ENCODE data around the gene EPHB6. TPM values are rescaled to one million over a fixed set of nuclear protein-coding genes. Genes with fewer than 3 reads are reported as not detected.

EPHB6 gene
- total RNA-seq, 1 experiment from 2014 or later: 12.9 TPM

DNA sequence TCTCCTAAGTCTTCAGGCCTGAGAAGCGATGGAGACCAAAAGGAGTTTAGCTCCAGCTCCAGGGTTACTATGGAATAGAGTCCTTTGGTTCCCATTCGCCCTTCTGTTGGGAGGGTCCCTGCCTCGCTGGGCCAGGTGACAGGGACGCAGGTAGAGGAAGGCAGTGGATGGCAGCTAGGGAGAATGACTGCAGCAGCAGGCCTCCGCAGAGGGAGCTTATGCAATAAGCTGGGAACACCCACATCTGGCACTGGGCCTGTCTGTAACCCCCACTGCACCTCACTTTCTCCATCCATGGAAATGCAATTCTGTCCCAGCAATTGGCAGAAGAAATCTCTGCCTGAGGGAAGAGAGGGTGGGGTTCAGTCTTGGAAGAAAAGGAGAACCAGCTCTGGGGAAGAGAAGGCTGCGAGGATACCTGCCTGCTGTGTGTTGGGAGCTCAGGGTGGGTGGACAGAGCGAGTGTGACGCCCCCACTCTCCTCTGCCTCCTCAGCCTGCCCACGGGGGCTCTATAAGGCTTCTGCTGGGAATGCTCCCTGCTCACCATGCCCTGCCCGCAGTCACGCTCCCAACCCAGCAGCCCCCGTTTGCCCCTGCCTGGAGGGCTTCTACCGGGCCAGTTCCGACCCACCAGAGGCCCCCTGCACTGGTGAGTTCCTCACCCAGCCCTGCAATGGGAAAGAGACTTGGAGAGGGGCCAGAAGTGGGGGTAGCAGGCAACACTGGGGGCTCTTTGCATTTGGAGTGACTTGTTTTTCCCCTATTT, 10.3 kb downstream of the EPHB6 start:
- peak; percentile 3 for DNase-seq (ENCODE audit: low read depth)

DNA sequence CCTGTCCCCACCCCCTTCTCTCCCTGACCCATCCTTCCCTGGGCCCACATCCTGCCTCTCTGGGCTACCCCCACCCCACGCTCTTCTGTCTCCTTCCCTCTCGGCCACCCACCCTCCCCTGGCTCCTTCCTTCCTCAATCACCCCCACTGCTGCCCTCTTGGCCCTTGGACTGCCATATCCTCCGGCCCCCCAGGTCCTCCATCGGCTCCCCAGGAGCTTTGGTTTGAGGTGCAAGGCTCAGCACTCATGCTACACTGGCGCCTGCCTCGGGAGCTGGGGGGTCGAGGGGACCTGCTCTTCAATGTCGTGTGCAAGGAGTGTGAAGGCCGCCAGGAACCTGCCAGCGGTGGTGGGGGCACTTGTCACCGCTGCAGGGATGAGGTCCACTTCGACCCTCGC, 10.9 kb downstream of the EPHB6 start:
- peak; percentile 4 for DNase-seq (ENCODE audit: low read depth)

DNA sequence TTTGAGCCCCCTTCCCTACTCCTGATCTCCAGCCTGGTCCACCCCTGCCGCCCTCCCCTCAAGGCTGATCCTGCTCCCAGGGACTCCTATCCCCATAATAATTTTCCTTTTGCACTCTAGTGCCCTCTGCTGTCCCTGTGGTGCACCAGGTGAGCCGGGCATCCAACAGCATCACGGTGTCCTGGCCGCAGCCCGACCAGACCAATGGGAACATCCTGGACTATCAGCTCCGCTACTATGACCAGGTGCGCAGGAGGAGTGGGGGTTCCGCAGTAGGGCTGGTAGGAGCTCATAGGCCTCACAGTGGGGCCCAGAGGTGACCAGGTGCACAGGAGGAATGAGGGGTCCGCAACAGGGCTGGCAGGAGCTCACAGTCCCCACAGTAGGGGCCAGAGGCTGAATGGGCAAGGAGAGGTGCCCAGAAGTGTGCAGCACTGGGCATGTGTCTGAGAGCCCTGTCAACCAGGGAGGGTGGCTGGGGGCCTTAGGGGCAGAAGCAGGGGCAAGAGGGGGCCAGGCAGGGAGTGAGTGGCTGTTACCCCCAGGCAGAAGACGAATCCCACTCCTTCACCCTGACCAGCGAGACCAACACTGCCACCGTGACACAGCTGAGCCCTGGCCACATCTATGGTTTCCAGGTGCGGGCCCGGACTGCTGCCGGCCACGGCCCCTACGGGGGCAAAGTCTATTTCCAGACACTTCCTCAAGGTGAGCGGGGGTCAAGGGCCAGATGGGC, 11.7 kb downstream of the EPHB6 start:
- peak; percentile 70 for DNase-seq (ENCODE audit: low read depth)

DNA sequence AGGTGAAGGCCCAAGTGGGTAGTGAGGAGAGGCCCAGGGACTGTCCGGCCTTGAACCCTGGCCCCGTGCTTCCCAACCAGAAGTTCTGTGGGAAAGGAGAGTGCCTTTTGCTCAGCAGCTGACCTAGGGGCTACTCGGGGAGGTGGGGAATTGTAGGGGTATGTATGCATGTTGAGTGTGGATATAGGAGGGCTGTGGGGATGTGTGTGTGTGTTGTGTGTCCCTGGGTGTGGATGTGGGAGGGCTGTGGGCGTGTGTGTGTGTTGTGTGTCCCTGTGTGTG, 12.2 kb downstream of the EPHB6 start:
- DNase-seq (ENCODE audit: low read depth): no peak

DNA sequence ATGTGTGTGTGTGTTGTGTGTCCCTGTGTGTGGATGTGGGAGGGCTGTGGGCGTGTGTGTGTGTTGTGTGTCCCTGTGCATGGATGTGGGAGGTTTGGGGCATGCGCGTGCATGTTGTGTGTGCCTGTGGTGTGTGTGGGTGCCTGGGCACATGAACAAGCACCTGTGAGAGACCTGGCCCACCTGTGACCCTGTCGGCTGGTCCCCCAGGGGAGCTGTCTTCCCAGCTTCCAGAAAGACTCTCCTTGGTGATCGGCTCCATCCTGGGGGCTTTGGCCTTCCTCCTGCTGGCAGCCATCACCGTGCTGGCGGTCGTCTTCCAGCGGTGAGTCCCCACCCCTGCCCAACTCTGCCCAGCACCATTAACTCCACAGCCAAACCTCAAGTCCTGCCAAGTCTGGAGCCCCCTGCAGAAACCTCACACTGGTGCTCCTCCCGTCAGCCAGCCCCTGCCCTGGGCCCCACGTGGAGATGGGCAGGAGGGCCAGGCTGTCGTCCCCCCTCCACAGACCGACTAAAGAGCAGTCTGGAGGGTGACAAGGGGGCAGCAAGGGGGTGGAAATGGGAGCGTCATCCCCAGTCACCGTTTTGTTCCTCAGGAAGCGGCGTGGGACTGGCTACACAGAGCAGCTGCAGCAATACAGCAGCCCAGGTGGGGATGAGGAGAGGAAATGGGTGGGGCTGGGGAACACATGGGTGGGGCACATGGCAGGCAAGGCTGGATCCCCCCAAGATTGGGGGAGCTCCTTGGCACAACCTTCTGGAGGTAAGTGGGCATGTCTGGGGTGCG, 12.7 kb downstream of the EPHB6 start:
- DNase-seq (ENCODE audit: low read depth): peak; percentile 6

DNA sequence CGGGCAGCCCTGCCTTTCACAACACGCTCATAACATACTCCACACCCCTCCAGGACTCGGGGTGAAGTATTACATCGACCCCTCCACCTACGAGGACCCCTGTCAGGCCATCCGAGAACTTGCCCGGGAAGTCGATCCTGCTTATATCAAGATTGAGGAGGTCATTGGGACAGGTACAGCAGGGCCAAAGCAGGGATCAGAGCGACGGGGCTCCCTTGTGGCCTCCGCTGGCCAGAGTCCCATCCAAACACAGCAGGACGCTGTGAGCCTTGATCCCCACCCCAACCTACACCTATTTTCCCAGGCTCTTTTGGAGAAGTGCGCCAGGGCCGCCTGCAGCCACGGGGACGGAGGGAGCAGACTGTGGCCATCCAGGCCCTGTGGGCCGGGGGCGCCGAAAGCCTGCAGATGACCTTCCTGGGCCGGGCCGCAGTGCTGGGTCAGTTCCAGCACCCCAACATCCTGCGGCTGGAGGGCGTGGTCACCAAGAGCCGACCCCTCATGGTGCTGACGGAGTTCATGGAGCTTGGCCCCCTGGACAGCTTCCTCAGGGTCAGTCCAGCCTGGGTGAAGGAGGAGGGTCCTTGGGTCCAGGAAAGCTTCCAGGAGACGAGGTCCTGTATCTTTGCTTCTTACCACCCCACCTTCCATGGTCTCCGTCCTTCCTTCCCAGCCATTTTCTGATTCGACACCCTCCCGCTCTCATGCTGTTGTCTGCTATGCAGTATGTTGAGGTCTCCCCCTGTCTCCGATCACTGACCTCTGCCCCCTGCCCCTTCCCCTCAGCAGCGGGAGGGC, 13.5 kb downstream of the EPHB6 start:
- peak; percentile 5 for DNase-seq (ENCODE audit: low read depth)

DNA sequence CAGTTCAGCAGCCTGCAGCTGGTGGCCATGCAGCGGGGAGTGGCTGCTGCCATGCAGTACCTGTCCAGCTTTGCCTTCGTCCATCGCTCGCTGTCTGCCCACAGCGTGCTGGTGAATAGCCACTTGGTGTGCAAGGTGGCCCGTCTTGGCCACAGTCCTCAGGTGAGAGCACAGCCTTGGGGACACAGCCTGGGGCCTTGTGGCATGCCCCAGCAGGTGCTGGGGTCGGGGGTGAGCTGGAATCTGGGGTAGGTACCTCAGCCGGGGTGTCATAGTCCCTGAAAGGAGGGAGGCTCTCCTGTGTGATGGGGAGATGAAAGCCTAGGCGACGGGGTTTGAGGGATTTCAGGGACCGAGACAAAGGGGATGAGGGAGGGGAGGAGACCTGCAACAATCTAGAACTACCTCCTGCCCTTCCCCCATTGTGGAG, 14.1 kb downstream of the EPHB6 start:
- DNase-seq (ENCODE audit: low read depth): no peak

DNA sequence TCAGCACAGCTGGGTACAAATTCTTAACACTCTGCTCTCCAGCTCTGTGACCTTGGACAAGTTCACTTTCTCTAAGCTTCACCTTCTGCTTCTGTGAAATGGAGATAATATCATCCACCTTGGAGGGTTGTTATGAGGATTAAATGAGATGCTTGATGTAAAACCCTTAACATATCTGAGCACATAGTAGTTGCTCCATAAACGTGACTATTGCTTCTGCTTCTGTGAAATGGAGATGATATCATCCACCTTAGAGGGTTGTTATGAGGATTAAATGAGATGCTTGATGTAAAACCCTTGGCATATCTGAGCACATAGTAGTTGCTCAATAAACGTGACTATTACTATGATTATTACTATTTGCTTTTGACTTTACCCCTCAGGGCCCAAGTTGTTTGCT, 14.6 kb downstream of the EPHB6 start:
- DNase-seq (ENCODE audit: low read depth): no peak

DNA sequence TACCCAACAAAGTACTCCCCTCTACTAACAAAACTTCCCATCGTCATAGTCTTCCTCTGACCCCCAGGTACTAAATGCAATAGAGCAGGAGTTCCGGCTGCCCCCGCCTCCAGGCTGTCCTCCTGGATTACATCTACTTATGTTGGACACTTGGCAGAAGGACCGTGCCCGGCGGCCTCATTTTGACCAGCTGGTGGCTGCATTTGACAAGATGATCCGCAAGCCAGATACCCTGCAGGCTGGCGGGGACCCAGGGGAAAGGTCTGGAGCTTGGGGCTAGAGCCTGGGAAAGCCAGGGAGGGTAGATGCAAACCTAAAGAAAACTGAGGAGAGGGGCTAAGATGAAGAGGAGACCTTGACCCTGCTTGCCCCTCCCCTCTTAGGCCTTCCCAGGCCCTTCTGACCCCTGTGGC, 15.3 kb downstream of the EPHB6 start:
- DNase-seq (ENCODE audit: low read depth): no peak

DNA sequence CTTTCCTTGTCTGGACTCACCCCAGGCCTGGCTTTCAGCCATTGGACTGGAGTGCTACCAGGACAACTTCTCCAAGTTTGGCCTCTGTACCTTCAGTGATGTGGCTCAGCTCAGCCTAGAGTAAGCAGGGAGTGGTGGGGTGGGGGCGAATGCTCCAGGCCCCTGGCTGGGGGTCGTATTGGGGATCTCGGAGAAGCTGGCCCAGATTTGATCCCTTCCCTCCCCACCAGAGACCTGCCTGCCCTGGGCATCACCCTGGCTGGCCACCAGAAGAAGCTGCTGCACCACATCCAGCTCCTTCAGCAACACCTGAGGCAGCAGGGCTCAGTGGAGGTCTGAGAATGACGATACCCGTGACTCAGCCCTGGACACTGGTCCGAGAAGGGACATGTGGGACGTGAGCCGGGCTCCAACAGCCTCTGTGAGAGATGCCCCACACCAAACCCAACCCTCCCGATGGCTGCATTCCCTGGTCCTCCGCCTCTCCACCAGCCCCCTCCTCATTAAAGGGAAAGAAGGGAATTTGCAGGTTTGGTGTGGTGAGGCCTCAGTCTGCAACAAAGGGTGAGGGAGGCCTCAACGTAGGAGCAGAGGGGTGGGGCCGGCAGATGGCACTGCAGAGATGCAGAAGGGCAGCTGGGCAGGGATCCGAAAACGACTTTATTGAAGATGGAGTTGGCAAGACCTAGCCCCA, 15.8 kb downstream of the EPHB6 start:
- DNase-seq (ENCODE audit: low read depth): no peak

DNA sequence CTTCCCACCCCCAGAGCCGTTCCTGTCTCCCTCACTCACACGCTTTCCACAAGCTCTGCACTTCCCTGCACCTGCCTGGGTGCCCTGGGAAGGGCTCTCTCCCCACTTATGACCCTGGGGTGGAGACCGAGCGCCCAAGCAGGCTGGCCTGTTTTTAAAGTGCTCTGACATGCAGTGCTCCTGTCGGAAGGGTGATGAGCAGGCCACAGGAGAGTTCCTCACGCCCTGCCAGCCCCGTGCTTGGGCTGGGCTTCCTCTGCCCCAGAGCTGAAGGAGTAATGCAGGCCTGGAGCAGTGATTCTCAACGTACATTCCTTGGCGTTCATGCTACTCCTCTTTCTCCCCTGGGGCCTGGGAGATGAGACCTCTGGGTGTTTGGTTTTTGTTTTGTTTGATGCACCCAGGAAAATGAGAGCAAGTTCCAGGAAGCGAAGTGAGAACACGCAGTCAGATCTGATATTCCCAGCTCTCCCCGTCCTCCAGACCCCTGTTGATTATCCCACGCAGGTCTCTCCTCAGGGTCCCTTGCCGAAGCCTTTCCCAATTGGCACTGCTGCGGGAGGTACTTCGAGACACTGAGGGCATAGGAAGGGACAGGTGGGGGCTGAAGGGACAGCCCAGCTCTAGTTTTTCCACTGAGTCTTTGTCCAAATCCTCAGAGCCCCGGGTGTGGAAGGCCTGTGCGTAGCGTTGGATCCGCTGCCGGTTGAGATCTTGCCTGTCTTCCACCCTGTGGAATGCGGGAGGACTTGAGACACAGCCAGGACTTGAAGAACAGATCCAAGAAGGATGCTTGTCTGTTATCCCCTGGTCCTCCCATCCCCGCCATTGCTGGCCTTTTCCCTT, 16.6 kb downstream of the EPHB6 start:
- no peak for DNase-seq (ENCODE audit: low read depth)

DNA sequence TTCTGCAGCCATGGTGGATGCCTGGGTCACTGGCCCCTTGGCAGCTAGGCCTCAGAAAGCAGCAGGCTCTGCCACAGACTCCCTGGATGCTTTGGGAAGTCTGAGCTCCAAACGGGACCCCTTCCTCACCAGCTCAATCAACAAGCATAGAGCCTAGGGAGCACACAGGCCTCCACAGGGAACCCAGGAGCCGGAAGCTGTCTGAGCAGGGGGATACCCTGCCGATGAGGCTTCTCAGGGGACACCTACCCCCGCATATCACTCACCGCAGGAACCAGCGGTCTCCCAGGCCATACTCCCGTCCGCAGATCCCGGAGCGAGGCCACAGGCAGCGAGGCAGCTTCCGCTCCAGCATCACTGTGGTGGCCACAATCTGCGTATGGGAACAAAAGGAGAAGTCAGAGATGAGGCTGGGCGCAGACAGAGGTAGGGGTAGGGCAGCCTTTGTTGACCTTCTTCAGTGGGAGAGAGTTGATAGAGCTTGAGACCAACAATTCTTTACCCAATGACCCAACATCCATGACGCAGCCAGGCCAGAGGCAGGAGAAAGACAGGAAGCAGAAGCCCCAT, 17.3 kb downstream of the EPHB6 start:
- DNase-seq (ENCODE audit: low read depth): no peak

DNA sequence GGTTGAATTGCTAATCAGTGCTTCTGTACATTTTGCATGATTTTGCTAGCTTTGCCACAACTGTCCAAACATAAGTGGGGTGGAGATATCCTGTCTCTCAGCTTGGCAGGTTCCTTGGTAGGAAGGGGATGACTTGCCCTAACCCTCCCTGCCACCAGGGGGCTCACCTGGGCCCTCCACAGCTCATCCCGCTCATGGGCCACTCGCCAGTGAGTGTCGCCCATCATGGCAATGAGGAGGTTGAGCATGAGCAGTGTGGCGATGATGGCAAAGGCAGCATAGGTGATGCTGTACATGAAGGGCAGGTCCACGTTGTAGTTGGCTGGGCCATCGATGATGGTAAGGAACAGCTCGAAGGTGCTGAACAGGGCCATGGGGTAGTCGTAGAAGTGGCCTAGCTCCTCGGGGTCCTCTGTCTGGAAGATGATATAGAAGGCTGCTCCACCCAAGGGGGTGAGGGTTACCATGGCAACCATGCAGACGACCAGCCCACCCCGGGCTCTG, 18.5 kb downstream of the EPHB6 start:
- DNase-seq (ENCODE audit: low read depth): peak; percentile 73

DNA sequence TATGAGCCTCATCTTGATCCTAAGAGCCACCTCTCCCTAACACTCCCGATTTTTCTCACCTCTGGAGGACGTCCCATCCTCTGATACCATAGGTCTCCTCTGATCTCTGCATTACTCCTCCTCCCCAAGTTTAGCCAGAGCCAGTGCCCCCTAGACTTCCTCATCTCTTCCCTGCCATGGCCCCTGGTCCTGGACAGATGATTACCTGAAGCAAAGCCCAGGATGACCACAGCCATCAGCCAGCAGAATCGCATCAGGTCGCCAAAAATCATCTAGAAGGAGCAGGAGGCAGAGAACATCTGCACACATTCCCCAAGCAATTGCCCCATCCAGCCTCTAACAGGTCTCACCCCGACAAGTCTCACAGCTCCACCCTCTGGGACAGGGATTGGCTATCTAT, 19.0 kb downstream of the EPHB6 start:
- DNase-seq (ENCODE audit: low read depth): no peak

DNA sequence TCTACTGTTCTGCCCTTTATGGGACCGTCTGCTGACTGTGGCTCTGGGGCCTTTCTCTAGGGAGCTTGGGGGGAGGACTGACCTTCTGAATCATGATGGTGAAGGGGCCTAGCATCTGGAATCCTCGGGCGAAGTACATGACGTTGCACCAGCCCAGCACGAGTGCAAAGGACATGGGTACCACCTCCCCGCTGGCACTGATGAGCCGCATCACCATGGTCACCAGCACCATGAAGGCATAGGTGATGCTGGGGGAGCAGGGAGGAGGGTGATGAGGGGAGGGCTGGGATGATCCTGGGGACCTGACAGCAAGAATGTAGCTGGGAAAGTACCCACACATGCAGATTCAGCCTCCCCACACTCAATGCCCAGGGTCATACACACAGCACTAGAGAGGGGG, 19.5 kb downstream of the EPHB6 start:
- no peak for DNase-seq (ENCODE audit: low read depth)

DNA sequence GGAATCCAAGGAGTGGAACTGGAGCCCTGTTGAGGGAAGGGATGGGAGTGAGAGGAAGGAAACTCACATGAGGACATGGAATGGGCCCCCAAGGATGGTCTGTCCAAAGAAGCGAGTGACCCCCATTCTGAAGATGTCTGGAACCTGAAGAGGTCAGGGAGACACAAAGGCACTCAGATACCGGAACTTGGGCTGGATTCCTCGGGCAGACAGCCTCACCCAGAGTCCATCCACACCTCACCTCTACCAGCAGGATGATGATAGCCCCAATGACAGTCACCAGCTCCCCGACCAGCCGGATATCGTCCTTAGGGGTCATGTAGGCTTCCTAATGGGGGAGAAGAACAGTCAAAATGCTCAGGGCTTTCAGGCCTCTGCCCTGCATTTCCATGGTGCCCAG, 20.0 kb downstream of the EPHB6 start:
- DNase-seq (ENCODE audit: low read depth): no peak

DNA sequence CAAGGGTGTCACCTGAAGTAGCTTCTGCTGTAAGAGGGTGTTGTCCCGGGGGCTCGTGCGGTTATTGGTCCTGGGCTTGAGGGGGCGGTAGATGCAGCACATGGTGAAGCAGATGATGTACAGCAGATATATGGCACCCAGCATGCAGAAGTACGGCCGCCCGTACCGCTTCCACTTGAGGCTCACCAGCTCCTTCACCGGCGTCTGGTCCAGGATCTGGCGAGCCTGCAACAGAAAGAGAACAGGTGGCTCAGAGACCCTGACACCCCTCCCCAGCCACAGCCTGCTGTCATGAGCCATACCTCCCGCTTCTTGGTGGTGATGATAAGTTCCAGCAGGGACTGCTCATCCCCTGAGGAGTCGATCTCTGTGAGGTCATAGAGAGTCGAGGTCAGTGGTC, 20.6 kb downstream of the EPHB6 start:
- DNase-seq (ENCODE audit: low read depth): no peak

DNA sequence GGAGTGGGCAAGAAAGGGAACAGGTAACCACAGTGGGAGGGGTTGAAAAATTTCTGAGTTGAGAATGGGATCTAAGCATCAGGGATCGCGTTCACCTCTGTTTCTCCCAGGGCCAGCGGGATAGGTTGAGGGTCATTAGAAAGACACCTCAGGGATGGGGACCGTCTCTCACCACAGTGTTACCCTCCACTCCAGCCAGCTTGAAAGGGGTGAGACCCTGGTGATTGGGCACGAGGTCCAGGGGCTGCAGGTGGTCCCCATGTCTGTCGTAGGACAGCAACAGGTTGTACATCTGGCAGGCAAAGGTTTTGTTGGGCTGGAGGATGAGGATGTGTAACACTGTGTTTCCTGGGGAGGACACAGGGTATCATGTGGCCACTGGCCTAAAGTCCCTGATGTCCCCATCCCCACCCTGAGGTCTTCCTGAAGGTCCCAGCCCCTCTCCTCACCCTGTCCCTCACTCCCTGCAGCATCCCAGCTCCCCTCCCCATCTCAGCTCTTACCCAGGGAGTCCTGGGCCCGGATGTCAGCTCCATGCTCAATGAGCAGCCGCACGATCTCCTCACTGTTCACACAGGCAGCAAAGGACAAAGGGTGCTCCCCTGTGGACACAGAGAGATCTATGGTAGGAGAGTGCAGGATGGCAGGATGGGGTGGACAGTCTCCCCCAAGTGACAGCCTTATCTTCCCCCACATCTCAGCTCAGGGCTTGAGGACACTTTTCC, 21.5 kb downstream of the EPHB6 start:
- no peak for DNase-seq (ENCODE audit: low read depth)

Data from Daoy (cell line).